HUDEP-2 (cell line): ENCODE results near the gene TMEM30A.

Experiments used
- DNase-seq, 76 experiments: peaks; one replicate each; lab custom pipeline; 2025; ENCODE audit not compliant: unreplicated experiment in 76 of 76; lab: John Stamatoyannopoulos, UW

TMEM30A gene

DNA sequence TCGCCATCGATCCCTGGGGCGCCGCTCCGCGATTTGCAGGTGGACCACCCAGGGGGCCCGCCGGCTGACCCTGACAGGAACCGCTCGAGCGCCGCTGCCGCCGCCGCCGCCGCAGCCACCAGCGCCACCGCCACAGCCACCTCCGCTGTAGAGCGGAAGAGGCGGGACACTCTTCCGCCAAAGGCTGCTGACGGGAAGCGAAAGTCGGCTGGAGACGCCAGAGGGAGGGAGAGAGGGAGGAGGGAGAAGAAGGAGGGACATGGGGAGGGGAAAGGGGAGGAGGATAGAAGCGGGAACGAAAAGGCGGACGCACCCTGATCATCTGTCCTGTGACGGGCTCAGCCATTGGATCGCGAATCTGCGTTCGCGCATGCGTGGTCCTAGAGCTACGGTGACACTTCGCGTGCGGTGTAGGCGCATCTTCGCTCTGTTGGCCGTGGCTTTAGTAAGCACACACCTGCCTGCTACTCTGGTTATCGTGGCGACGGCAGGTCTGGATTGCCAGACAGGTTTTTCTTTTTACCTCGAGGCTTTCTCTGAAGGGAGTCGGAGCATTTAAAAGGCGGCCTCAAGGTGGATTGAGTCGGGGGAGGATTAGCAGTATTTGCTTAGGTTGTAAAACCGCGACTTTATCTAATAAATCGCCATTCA lies at the start of gene TMEM30A:
TSS of gene TMEM30A (minus strand) at position 161 of the 651 bp plus-strand sequence. CDS start at position 7, 154 bp downstream.
- DNase-seq, result peak; percentile 57 to 99 (median 98)

DNA sequence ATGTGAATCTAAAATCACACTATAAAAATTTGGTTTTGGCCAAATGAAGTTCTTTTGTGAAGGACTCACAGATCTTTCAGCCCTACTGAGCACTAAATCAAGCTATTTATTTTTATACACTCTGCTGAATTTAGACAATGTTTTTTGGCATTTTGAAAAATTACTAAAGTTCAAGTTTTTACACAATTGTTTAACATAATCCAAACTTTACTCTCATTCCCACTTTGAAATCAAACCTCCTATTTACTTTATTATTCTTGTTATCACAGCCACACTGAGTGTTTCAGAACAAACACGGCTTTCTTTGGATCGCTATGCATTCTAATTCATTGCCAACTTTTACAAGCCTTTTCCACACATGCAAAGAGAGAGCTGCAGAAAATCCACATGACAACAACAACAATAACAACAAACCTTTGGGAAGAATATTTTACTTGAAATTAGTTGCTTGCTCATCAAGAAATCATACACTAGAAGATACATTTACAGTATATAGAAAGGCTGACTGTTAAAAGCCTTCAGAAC lies 49.1 kb upstream of the TMEM30A start:
- no peak for DNase-seq

DNA sequence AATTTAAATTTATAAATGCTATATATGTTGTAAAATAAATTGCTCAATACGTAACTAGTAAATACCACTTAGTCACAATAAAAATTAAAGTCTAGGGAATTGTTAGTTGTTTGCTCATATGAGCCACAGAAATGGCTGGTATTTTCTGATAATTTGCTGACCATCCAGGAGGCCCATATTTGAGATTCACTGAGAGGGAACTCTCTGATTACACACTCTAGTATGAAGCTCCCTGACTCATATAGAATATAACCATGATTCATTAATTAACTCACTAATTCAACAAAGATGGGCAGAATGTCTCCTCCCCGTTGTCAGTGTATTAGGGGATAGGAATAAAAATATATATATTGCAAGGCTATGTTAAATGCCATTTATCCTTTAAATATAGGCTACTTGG lies 46.6 kb upstream of the TMEM30A start:
- DNase-seq, result no peak

DNA sequence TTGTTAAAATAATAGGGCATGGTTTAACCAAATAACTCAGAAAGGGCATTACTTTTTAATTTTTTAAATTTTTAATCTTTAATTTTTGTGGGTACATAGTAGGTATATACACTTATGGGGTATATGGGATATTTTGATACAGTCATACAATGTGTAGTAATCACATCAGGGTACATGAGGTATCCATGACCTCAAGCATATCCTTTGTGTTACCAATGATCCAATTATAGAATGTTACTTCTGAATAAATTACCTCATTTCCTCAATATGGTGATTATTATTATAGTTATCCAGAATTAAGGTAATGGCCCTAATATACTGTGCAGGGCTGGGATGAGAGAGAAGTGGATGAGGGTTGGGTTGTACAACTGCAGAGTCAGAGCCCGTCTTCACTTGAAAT lies 45.1 kb upstream of the TMEM30A start:
- no peak for DNase-seq

DNA sequence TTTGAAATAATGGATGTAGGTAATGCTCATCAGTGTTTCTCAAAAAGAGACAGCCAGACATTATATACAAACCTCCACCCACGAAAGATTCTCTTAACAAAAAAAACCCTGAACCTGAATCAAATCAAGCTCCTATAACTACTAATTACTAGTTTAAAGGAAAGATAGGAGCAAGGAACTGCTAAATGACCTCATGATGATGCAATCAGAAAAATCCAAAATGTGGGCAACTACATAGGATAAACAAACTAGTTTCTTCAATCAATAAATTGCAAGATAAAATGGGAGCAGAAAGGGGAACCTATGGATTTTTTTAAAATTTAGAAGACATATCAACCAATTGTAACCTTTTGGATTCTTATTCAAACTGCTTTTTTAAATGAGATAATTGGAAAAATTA lies 43.2 kb upstream of the TMEM30A start:
- no peak for DNase-seq

DNA sequence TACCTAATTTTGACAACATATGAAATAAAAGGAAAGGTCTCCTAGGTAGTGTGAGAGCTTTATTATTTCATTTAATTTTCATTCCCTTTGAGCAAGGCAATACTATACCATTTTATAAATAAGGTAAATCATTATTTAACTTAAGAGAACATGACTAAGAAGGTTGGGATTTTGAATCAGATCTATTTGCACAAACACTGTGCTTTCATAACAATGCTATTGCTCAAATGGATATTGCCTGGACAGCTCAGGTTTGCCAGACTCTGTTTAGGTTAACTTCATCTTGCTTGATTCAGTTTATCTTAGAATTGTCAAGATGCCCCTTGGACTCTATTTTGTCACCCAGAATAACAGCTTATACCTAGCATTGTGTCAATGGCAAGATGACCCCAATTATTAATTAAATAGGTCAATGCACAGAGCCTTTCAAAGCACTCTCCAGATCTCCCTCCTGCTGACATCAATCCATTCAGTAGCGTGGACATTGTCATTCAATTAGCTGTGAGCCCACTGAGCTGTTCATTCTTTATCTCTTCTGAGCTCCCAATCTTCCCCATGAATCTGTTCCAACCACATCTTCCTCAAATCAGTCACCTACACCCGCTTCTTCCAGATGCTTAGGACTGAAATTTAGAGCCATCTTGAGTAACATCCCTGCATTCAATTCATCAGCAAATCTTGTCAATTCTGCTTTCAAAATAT lies 42.1 kb upstream of the TMEM30A start:
- no peak for DNase-seq

DNA sequence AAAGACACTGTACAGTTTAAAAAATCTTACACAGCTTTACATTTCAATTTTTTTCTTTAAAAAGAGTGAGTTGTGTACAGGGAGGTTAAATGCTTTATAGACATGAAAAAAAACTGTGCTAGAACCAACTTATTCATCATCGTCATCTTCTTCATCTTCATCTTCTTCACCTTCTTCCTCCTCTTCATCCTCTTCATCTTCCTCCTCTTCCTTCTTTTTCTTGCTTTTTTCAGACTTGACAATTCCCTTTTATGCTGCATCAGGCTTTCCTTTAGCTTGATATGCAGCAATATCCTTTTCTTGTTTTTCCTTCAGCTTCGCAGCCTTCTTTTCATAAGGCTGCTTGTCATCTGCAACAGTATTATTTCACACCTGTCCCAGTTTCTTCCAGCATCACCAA lies 34.3 kb upstream of the TMEM30A start:
- DNase-seq, result no peak

DNA sequence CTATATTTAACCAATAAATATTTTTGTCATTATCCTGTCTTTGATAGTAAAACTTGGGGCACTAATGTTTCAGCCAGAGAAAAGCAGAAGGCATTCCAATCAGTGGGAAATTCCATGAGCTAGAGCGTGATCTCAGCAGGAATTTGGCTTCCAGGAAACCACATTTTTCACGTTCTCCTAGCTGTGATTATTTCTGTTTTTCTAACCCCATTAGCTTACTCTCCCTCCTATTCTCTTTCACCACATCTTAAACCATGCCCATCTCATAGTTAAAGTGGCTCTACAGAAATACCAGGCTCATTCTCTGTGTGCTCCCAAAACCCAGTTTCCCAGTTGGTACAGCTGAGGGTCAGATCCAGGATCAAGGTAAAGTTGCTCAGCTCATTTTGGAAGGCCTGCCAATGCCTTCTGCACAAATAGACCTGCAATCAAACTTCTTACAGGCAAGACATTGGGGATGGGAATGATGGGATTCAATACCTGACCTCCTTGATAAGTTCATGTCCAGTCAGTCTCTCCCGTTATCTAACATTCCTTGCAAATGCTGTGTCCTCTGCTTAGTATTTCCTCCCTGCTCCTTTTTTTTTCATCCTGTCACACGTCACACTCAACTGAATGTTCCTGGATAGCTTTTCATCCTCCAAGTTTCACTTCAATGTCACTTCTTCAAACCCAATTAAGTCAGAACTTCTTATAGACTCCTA lies 33.1 kb upstream of the TMEM30A start:
- no peak for DNase-seq

DNA sequence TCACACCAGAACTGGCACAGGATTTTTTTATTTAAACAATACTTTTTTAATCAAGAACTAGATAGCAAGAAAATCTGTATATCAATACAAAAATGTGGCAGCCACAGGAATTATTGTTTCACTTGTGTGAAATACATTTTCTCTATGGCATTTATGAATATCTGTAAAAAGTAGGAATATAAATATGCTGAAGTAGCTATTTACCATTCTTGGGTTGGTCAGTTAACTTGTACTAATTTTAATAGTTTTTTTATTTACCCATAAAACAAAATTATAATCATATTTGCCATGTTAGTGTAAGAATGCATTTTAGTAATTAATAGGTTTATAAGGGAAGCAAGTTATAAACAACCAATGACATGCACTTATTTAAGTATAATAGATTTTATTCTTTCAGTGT lies 31.4 kb upstream of the TMEM30A start:
- DNase-seq, result no peak

DNA sequence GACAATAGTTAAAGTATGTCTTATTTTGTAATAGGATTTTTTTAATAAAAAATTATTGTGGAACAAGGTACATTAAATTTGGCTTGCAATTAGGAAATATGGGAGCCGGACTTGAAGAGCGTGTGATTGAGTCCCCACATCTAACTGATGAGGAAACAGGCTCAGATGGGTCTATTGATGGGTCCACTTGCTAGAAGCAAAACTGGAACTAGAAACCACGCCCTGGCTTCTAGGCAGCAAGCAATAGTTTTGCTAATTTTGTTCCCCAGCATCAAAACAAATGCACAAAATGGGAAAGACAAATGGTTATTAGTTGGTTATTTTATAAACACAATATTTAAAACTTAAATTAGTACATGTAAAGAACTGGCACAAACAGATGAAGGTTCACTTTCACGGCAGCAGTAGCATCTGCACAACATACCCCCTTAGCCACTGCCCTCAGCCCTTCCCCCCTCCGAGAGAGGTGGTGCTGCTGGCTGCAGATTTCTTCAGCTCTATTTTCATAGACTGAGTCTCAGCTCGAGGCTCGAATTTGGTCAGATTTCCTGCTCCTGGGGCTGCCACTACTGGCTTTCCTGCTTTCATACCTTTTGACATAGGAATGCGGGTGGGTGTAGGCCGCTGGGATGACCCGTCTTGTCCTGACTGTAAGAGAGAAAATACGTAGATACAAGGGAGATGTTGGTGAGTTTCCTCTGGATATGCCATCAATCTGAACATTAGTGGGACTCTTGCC lies 23.8 kb upstream of the TMEM30A start:
- no peak for DNase-seq

DNA sequence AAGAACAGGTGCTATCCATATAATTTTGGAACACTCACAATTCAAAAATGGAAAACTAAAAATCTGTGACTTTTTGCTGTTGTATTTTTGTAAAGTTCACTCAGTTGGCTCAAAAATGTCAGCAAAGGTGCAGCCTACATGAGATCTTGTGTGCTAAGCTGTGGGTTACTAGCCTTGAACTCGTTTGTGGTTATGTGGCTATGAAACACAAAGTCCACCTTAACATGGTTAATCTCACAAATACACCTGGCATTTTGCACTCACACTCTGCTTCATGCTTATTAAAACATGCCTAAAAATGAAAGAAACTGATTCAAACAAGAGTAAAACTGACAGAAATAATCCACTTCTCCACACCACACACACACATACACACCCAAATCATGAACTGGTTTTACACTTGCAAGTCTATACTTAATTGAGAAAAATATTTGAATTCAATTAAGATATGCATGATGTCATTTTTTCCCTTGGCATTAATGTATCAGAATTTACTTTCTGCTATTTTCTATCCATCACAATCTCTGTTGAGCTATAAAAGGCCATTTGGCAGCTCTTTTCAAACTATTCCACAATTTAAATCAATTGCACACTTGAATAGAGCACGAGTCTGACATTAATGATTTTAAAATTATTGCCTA lies 22.9 kb upstream of the TMEM30A start:
- no peak for DNase-seq

DNA sequence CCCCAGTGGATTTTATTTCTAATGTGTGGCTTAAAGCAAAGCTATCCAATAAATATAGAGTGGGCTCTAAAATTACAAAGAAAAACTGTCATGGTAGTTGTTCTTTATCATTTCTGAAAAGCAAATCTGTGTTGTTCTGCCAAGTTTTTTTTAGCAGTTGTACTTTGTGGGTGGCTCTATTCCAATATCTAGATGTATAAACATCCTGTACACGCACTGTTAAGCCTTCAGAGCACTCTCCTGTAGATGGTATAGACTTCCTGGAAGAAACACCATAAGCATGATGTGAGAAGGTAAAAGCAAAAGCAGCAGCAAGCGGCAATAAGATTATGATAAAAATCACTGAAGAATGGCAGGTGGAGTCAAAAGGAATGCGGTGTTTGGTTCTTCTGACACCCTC lies 21.5 kb upstream of the TMEM30A start:
- no peak for DNase-seq

DNA sequence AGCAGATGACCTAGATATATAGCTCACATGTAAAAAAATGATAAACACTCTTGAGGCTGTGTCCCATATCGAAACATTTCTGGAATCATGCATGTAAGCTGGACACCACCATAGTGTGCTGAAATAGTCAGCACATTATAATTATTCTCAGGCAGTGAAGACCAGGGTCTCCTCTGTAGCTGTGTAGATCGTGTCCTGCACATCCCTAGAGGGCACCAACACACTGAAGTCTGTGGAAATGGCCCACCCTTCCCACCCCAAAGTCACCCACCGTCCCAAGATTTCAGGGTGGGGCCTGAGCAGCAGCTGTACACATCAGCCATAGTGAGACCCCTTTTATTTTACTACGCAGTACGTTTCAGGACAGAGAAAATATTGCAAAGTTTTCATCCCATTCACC lies 21.0 kb upstream of the TMEM30A start:
- DNase-seq, result no peak

DNA sequence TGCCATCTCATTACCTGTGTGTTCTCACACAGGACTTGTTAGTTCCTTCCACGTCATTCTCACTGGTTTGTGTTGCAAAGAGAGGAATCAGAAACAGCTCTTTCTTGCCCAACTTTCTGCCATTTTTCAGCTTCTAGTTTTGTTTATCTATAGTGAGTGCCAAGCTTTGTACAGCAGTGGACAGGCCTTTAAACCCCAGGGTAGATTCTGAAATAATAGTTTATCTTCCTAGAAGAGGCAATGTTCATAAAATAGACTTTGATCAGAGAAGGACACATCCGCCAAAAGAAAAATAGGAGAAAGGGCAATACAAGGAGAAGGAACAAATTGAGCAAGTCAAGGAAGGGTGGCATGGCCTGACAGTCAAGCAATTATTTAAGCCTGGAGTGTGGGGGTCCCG lies 17.7 kb upstream of the TMEM30A start:
- no peak for DNase-seq

DNA sequence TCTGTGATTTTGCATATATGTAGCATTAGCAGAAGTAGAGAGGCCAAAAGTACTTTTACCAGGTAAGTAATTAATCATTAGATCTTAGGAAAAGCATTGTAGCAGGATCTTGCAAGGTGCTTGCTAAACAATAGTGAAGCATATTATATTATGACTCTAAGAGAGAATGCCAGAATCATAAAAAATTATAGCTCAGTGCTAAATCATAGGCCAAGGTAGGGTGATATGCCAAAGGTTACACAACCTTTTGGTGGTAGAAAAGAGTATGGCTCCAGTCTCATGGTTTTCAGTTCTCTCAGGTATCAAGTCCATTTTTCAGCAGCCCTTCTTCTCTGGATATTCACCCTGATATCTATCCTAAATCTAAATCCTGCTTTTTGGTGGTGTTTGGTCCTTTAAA lies 16.9 kb upstream of the TMEM30A start:
- DNase-seq, result no peak

DNA sequence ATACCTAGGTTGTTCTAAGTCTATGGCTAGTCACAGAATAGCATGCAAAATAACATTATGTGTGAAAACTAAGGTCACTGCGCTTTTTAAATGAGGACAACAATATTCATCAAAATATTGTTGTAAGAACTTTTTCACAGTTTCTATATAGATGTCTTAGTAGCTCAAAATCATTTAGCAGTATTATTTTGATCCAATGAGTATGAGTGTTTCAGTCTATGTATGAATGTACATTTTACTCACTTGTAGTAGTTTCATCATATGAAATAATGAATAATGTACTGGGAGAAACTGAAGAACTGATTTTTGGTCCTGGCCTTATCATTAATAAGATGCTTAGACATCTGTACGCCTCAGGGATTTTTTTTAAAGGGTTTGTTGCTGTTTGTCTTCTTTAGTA lies 16.5 kb upstream of the TMEM30A start:
- DNase-seq, result no peak

DNA sequence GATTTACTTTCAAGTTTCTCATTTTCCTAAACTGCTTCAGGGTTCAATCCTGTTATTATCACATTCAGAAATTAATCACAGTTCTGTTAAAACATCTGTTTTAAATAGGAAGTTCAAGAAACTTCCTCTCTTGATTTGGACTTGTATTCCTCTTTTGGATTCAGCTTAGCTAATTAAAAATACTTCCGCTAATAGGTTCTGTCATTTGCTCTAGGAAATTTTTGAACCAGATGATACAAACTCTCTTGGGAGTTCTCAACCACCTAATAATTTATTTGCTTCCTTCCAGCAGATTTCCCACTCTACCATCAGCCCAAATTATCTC lies 15.9 kb upstream of the TMEM30A start:
- DNase-seq, result no peak

DNA sequence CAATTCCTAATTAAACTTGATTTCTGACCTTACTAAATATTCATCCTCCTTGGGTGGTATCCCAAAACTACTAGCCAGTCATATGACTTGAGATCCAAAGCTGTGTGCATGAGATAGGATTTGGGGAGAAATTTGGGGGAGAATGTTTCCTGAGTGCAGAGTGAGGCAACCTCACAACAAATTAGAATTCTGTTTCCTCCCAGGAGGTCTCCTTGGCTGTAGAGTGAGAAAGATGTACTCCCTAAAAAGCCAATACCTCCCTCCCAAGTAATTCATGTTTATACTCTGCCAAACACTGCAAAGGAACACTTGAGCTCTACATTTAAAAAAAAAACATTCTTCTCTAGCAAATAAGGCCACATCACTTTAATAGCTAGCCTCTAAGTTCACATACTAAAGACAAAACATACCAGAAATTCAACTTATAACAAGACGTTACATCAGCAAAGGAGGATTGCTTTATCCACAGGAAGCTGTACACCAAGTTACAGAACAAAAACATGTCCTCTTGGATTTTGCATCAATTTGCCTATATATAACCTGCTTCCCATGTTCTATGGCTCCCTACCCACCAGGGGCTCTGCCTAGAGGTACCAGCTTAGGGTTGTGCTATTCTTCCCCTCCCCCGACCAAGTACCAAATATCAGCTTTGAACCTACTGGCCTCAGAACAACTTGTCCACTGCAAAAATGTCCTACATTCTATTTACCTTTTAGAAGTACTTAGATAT lies 15.4 kb upstream of the TMEM30A start:
- DNase-seq, result no peak

DNA sequence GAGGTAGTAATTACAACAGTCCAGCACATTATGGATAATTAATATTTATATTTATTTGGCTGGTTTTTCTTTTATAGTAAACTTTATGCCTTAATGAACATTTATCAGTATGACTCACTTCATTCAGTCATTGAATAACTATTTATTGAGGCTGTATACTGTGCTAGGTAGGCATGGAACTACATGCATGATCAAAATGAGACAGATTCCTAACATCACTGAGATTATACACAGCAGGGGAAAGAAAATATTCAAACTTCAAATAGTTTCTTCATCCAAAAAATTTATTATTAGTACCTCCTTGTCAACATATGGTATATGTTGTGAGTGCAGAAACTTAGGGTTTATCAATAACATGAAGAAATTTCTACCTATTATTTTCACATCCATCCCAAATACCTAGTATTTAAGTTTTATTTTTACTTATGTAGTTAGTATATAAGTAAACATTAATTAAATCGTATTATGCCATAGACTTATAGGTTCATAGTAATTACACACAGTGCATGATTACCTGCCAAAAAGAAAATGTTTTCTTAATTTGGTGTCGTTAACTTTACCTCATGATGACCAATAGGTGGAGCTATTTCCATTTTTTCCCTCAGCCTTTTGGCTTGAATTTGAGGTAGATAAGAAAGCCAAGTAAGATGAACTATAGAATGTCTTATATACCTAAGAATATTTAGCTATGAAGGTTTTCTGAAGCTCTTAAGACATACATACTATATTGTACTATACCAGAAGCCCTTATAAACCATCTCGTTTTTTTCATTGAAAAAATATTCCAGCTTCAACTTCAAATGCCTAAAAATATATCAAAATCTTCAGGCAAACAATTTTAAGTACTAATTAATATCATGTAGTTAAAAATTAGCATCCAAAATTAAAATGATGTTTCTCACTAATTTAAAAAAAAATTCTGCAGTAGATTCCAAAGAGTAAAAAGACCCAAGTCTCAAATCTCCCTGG lies 12.5 kb upstream of the TMEM30A start:
- peak in 33 of 76 experiments; percentile 24 to 76 (median 54) for DNase-seq
